Measurements from ENCODE around the gene BCAS3. TPM values are rescaled to one million over a fixed set of nuclear protein-coding genes. Genes with fewer than 3 reads are reported as not detected.
A peak's percentile ranks its signal among the peaks of the same experiment; 100 is the strongest.
"Not testable (repeated sequence)": the region's sequence is repeated elsewhere in the genome, so short reads cannot be mapped to it uniquely, and the experiment has no call there.

Gene BCAS3
- total RNA-seq, 1 donor from 2014 or later: 29.6 TPM

GRCh38 chr17:60767744-60768308, 90.2 kb downstream of the BCAS3 start:
- H3K36me3 ChIP-seq: no peaks in the 10 kb centered on the region
- intact Hi-C loops (cut with DNase I): no loop called here
- ATAC-seq: no peak
- no peak for TF ChIP-seq CTCF (IDR thresholded peaks at IDR 0.05)
- no peaks in the 10 kb centered on the region for H3K4me1 ChIP-seq
- no peak overlapping the region for H3K4me3 ChIP-seq
- H3K27ac ChIP-seq: no peak overlapping the region
- no peaks in the 10 kb centered on the region for H3K9me3 ChIP-seq
- no peaks in the 10 kb centered on the region for H3K27me3 ChIP-seq (ENCODE audit: low read depth)
- DNase-seq: no peak

GRCh38 chr17:60769327-60769726, 91.7 kb downstream of the BCAS3 start:
- intact Hi-C loops (cut with DNase I): no loop called here
- Histone ChIP-seq H3K27me3 (ENCODE audit: low read depth) (no peaks in the 10 kb centered on the region), H3K27ac (no peak overlapping the region), H3K36me3 (no peaks in the 10 kb centered on the region), H3K9me3 (no peaks in the 10 kb centered on the region), H3K4me3 (no peak overlapping the region), H3K4me1 (no peaks in the 10 kb centered on the region)
- no peak for TF ChIP-seq CTCF (IDR thresholded peaks at IDR 0.05)
- ATAC-seq (peak in 1 of 2 donors; percentile 32), DNase-seq (no peak)

- no peak for ATAC-seq
- DNase-seq: no peak
- Histone ChIP-seq H3K27ac (no peak overlapping the region), H3K9me3 (no peaks in the 10 kb centered on the region), H3K36me3 (no peaks in the 10 kb centered on the region), H3K4me1 (no peaks in the 10 kb centered on the region), H3K4me3 (no peak overlapping the region), H3K27me3 (ENCODE audit: low read depth) (no peaks in the 10 kb centered on the region)
- no peak for TF ChIP-seq CTCF (IDR thresholded peaks at IDR 0.05)
- intact Hi-C loops (cut with DNase I): no loop called here
Measured at GRCh38 chr17:60770946-60771422, 93.3 kb downstream of the BCAS3 start.

- DNase-seq: not testable (repeated sequence)
Measured at GRCh38 chr17:60771621-60772020, 94.0 kb downstream of the BCAS3 start.

GRCh38 chr17:60773552-60773951, 95.9 kb downstream of the BCAS3 start:
- no peaks in the 10 kb centered on the region for H3K36me3 ChIP-seq
- H3K4me3 ChIP-seq: no peak overlapping the region
- H3K27ac ChIP-seq: no peak overlapping the region
- no peaks in the 10 kb centered on the region for H3K4me1 ChIP-seq
- ATAC-seq (no peak), DNase-seq (no peak)
- no peaks in the 10 kb centered on the region for H3K9me3 ChIP-seq
- H3K27me3 ChIP-seq (ENCODE audit: low read depth): no peaks in the 10 kb centered on the region
- TF ChIP-seq CTCF (IDR thresholded peaks at IDR 0.05): no peak
- intact Hi-C loops (cut with DNase I): no loop called here

More at GRCh38 chr17:60771621-60772020, 94.0 kb downstream of the BCAS3 start:
- intact Hi-C loops (cut with DNase I); H3K27ac ChIP-seq; H3K27me3 ChIP-seq (ENCODE audit: low read depth); H3K4me3 ChIP-seq; H3K36me3 ChIP-seq; H3K4me1 ChIP-seq; ATAC-seq; H3K9me3 ChIP-seq: not testable (repeated sequence)

- no peak for ATAC-seq
- H3K27ac ChIP-seq: no peak overlapping the region
- no peaks in the 10 kb centered on the region for H3K27me3 ChIP-seq (ENCODE audit: low read depth)
- no peaks in the 10 kb centered on the region for H3K36me3 ChIP-seq
- no peak overlapping the region for H3K4me3 ChIP-seq
- intact Hi-C loops (cut with DNase I): no loop called here
- DNase-seq: no peak
- TF ChIP-seq CTCF (IDR thresholded peaks at IDR 0.05): no peak
- no peaks in the 10 kb centered on the region for H3K4me1 ChIP-seq
- H3K9me3 ChIP-seq: no peaks in the 10 kb centered on the region
Measured at GRCh38 chr17:60781880-60782412, 104.3 kb downstream of the BCAS3 start.
